HFF-Myc (cell line): Measurements from ENCODE around the gene ADSS1.

Experiments used
- DNase-seq: peaks from one replicate; pipeline ENCODE4 v3.0.0-alpha.2; 2011; ENCODE audit warnings: low read depth; ENCODE audit errors: extremely low read depth
- H3K4me3 ChIP-seq: replicated peaks from 2 replicates; pipeline ENCODE4 v1.5.1; 2011; ENCODE audit warnings: low read depth, mild to moderate bottlenecking, control low read depth, low read length
- TF ChIP-seq, protein P1 (sequence below): IDR thresholded peaks from 2 replicates; pipeline ENCODE4 v1.5.1; 2012; ENCODE audit warnings: mild to moderate bottlenecking, low read depth, low read length, control low read depth; ENCODE audit errors: missing control alignments

The ADSS1 gene

DNA sequence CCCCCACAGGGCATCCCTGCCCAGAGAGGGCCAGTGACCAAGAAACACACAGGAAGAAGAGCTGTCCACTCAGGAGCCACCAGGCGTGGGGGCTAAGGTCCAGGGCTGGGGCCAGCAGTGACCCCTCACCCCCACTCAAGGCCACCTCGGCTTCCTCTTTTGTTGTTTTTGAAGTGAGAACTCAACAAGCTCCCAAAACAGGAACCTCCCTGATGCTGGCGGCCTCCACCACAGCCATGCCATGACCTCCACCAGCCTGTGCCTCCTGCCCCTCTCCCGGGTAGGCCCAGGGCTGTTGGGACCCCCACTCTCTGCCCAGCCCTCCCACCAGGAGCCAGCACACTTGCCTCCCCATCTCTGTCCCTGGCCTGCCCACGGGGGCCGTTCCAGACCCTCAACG lies 63.7 kb downstream of the ADSS1 start:
- DNase-seq = no peak
- TF ChIP-seq, protein P1, sequence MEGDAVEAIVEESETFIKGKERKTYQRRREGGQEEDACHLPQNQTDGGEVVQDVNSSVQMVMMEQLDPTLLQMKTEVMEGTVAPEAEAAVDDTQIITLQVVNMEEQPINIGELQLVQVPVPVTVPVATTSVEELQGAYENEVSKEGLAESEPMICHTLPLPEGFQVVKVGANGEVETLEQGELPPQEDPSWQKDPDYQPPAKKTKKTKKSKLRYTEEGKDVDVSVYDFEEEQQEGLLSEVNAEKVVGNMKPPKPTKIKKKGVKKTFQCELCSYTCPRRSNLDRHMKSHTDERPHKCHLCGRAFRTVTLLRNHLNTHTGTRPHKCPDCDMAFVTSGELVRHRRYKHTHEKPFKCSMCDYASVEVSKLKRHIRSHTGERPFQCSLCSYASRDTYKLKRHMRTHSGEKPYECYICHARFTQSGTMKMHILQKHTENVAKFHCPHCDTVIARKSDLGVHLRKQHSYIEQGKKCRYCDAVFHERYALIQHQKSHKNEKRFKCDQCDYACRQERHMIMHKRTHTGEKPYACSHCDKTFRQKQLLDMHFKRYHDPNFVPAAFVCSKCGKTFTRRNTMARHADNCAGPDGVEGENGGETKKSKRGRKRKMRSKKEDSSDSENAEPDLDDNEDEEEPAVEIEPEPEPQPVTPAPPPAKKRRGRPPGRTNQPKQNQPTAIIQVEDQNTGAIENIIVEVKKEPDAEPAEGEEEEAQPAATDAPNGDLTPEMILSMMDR = no peak
- no peak overlapping the region for H3K4me3 ChIP-seq

DNA sequence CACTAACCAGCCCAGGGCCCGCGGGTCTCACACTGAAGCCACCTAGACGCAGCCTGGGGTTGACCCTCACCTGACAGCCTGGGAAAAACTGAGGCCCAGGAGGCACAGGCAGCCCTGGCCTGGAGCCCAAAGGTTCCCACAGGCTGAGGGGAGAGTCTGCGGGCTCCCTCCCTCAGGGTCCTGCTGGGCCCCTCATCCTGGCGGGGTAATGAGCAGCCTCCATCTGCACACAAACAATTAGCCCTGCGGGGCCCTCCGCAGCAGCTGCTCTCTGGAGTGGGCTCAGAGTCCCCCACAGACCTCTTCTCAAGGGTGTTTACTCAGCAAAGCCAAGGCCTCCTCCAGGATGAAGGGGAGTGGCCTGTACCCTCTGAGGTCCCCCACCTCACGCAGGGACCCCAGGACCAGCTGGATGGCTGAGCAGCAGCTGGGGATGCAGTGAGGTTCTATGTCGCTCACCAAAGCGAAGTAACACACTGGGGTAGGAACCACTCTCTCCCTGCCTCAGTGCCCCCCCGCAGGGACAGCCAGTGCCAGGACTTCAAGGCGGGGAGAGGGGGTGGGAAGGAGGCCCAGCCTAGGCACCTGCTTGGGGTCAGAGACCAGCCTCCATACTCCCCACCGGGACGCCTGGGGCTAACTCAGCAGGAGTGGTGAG lies 64.3 kb downstream of the ADSS1 start:
- TF ChIP-seq, protein P1 = no peak
- no peak for DNase-seq

DNA sequence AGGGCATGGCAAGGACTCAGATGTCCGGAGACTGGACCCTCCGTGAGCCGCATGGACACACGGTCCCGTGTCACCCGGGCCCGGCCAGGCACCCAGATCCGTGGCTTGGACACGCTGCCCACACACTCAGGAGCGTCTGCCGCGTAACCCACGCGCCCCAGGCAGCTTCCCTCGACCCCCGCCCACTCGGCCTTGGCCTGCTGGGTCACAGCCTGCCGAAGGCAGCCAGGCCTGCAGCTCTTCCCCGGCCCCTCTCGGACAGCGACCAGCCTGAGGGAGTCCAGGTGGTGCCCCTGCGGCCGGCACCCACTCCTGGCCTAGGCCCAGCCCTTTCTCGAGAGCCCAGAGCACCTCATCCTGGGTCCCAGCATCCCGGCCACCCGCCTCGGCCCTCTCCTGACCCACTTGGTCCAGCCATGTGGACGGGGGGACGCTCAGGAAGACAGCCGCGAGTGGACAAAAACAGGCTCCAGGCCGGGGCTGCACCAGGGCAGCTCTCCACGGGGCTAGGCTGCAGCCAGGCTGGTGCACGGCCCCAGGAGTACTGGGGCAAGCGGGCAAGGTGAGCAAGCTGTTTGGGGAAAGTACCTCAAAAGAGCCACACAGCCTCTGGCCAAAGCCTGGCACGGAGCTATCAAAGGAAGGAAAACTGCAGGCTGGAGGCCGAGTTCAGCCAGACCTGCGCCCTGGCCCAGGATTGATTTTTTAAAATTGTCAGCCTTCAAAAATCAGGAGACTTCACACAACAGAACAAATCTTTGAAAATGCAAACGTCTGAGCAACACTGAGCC lies 65.0 kb downstream of the ADSS1 start:
- no peak overlapping the region for H3K4me3 ChIP-seq
- no peak for DNase-seq
- TF ChIP-seq, protein P1 = no peak

More for the DNA sequence above, 64.3 kb downstream of the ADSS1 start:
- H3K4me3 ChIP-seq = no peak overlapping the region

DNA sequence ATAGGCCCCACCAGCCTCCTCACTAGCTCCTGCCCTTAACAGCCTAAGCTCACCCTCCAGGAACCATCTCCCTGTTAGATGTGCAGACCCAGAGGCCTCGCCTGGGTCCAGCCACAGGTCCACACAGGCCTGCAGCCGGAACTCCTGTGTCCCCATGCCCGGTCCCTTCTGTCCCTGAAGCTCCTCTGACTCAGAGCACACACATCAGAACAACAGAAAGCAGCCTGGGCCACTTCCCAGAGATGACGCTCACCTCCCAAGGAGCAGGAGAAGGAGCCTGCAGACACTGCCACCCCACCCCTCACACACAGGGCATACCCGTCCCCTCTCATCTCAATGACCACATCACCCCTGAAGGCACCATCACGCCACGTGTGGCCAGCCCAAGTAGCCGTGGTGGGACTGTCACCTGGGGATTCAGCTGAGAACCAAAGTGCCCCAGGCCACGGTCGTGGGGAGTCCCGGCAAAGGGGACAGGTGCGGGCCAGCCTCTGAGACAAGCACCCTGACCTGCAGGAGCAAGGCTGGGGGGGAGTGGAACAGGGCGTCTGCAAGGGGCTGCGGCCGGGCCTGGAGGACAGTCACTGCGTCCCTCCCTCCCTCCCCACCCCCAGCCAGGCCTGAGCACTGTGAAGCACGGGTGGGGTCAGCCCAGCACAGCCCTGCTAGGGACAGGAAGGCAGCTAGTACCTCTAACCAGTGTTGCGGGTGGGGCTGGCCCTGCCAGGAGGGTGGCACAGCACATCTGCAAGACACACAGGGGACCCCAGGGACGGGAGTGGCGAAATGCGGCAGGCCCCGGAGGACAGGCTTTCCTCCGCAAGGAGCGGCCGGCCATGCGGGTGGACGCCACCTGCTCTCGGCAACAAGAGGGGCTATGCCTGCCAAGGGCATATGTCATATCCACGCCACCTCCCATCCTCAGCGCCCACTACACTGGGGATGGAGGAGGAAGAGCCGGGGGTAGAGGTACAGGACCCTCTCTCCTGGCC lies 66.0 kb downstream of the ADSS1 start:
- no peak for DNase-seq
- TF ChIP-seq, protein P1 = no peak
- no peak overlapping the region for H3K4me3 ChIP-seq

DNA sequence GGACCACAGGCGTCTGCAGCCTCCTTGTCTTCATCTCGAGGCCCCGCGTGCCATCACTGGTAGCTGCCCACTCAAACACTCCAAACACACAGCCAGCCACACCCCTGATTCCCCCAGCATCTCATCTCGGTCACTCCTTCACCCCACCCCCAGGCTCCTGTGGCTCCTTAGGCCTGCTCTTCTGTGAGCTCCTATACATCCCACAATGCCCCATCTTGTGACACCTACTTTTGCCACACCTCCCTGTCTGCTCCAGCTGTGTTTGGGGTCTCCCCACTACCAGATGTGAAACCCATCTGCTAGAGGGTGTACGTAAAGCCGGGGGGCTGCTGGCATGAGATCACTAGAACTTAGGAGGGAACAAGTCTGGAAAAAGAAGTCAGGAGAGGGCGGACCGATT lies 67.4 kb downstream of the ADSS1 start:
- TF ChIP-seq, protein P1 = no peak
- no peak overlapping the region for H3K4me3 ChIP-seq
- no peak for DNase-seq

DNA sequence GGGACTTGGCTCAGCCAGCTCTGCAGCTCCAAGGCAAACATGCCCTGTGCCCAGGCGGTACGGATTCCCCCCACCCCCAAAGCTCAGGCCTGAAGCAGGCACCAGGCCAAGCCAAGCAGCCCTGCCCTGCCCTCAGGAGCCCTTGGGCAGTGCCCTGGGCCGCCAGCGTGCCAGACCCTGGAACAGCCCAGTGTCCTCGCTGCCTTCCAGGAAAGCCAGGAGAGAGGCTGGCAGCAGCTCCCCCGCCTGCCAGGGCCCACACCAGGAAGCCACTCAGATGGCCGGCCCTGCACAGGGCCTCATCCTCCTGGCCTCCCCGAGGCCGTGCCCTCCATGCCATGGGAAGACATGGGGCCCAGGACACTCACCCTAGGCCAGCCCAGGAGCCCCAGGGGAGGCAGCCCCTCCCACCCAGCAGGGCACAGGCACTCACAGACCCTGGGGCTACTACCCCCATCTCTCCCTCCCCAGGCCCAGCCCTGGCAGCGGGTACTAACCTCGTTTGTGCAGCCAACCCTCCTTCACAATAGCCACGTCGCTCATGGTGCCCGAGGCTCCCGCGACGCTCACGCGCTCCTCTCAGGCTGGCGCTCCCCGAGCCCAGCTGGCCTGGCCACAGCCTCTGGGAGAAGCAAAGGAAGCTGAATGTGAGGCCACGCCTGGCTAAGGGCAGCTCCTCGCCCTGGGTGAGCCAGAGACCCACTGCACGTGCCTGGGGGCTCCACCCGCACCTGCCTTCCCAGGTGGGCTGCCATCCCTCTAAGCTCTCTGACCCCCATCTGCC lies 68.3 kb downstream of the ADSS1 start:
- no peak for DNase-seq
- TF ChIP-seq, protein P1 = no peak
- H3K4me3 ChIP-seq = no peak overlapping the region
